ENCODE results near the gene ADAMTSL1.

Gene ADAMTSL1

GRCh38 chr9:18905028-18905882, 431.3 kb downstream of the ADAMTSL1 start:
- peaks cover 9% of the 10 kb centered on the region for H3K9me3 Mint-ChIP-seq
- peaks cover 4% of the 10 kb centered on the region for H3K27me3 Mint-ChIP-seq
- H3K27ac Mint-ChIP-seq = no peak overlapping the region
- H3K36me3 Mint-ChIP-seq = peaks cover 2% of the 10 kb centered on the region
- H3K4me1 Mint-ChIP-seq = no peaks in the 10 kb centered on the region
- H3K4me3 Mint-ChIP-seq = no peak overlapping the region

DNA sequence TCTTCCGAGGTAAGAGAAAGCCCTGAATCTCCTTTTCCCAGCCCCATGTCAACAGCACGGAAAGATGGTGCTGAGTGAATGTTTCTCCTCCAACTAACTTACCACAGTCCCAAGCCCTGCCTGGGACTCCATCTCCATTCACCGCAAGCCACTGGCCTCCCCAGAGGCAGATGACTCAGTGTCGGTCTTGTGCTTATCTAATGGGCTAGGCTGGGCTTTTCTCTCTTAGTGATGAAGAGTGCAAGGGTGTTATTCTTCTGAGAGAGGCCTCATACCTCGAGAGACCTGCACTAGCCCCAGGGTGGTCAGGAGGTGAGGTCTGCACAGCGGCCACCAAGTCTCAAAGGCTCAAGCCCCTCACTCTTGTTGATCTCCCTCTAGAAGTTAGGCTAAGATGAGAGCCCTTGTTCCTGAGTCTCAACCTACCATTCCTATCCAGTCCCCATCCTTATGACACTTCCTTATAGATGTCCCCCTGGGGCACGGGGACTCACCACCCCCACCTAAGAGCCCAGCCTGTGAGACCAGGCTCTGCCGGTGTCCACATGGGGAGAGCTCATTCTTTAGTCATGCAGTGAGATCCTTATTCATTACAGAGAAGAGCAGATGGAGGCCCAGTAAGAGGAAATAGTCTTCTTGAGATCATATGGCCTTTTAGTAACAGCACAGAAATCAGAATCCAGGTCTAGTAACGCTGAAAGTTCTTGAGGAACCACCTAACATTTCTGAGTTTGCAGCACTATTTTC, 432.1 kb downstream of the ADAMTSL1 start:
- H3K27ac Mint-ChIP-seq = no peak overlapping the region
- H3K27me3 Mint-ChIP-seq = peaks cover 4% of the 10 kb centered on the region
- peaks cover 9% of the 10 kb centered on the region for H3K9me3 Mint-ChIP-seq
- H3K4me3 Mint-ChIP-seq = no peak overlapping the region
- H3K4me1 Mint-ChIP-seq = no peaks in the 10 kb centered on the region
- H3K36me3 Mint-ChIP-seq = peaks cover 2% of the 10 kb centered on the region

- H3K9me3 Mint-ChIP-seq = peaks cover 3% of the 10 kb centered on the region
- no peak overlapping the region for H3K27ac Mint-ChIP-seq
- peaks cover 4% of the 10 kb centered on the region for H3K27me3 Mint-ChIP-seq
- no peaks in the 10 kb centered on the region for H3K36me3 Mint-ChIP-seq
- no peaks in the 10 kb centered on the region for H3K4me1 Mint-ChIP-seq
- H3K4me3 Mint-ChIP-seq = no peak overlapping the region
Observed at GRCh38 chr9:18906656-18907395, 432.9 kb downstream of the ADAMTSL1 start.

DNA sequence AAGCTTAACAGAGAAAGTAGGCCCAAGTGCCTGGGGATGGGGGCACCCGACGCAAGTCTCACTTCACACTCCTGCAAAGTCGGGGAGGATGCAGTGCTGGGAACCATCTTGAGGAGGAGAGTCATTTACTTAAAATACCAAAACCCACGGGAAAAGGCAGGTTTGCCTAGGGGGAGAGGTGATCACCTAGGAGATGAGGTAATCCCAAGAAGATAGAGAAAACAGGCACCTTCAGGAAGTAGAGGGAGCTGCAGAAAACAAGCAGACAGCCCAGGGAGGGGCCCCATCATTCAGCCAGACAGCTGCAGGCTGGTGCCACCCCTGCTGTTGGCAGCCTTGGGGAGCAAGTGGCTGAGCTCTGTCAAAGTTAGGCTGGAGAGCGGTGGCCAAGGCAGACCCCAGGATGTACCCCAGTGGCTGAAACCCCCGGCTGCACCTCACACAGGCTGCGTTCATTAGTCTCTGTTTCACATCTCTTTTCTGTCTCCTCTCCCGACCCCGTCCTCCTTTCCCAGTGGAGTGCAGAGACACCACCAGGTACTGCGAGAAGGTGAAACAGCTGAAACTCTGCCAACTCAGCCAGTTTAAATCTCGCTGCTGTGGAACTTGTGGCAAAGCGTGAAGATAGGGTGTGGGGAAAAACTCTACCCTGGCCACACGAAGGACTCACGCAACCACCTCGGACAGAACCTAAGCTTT, 434.1 kb downstream of the ADAMTSL1 start:
- Mint-ChIP-seq H3K4me1 (no peaks in the 10 kb centered on the region), H3K9me3 (no peaks in the 10 kb centered on the region), H3K27me3 (peaks cover 4% of the 10 kb centered on the region), H3K36me3 (no peaks in the 10 kb centered on the region), H3K27ac (no peak overlapping the region), H3K4me3 (no peak overlapping the region)

DNA sequence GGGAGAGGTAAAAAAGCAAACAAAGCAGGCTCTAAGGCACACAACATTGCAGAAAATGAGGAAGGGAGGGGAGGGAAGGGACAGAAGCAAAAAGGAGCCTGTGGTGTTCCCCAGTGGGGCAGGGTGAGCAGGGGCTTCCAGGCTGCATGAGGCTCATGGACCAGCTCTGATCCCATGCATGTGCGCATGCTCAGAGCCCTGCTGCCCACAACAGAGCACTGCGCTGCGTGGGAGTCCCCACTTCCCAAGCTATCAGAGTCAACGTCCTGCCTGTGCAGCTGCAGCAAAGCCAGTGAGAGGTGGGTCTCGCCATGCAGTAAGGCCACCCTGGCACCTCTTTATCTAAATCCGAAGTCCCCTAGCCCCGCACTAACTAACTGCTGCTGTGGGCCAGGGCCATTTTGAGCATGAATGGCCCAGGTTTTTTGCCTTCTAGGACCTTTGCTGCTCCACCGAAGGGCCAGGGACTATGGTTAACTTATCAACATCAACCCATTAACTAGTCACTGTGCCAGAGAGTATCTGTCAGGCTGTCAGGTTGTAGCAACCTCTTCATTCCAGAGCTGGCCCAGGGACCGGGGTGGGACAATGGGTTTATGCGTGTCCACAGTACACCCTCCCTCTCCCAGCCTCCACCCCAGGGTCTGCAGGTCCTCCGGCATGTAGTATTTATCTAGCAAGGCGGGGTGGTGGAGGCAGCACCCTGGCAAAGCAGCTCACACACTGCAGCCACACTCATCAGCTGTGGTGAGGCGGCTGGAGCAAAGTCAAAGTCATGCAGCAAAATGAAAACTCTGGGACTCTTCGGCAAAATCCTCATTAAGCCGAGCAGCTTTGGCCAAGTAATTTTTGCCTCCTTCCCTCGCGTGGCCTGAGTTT, 435.4 kb downstream of the ADAMTSL1 start:
- H3K27ac Mint-ChIP-seq = no peak overlapping the region
- peaks cover 4% of the 10 kb centered on the region for H3K27me3 Mint-ChIP-seq
- no peaks in the 10 kb centered on the region for H3K4me1 Mint-ChIP-seq
- no peak overlapping the region for H3K4me3 Mint-ChIP-seq
- no peaks in the 10 kb centered on the region for H3K9me3 Mint-ChIP-seq
- H3K36me3 Mint-ChIP-seq = no peaks in the 10 kb centered on the region

DNA sequence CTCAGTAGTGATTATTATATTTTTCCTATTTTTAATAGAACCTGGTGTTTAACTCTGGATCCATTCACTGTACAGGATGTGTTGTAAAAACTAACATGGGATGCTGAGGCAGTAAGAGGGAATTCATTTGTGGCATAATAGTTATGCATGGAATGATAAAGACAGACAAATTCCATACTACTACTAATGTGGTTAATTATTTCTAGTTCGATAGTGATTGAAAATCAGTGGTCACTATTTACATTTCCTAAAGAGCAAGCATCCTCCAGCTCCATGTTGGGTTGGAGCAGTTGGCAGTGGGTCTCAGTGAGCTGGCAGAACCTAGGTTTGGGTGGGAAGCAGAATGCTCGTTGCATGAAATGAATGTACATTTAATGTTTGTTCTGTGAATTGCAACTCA, 436.5 kb downstream of the ADAMTSL1 start:
- Mint-ChIP-seq H3K27ac (no peak overlapping the region), H3K4me3 (no peak overlapping the region), H3K4me1 (no peaks in the 10 kb centered on the region)

GRCh38 chr9:18910916-18911315, 437.0 kb downstream of the ADAMTSL1 start:
- Mint-ChIP-seq H3K9me3 (no peaks in the 10 kb centered on the region), H3K4me3 (no peak overlapping the region), H3K4me1 (no peaks in the 10 kb centered on the region), H3K27ac (no peak overlapping the region), H3K27me3 (peaks cover 4% of the 10 kb centered on the region), H3K36me3 (no peaks in the 10 kb centered on the region)

More for the DNA sequence above, 436.5 kb downstream of the ADAMTSL1 start:
- no peaks in the 10 kb centered on the region for H3K36me3 Mint-ChIP-seq
- H3K9me3 Mint-ChIP-seq = no peaks in the 10 kb centered on the region
- peaks cover 4% of the 10 kb centered on the region for H3K27me3 Mint-ChIP-seq

GRCh38 chr9:18911714-18912342, 437.9 kb downstream of the ADAMTSL1 start:
- Mint-ChIP-seq H3K36me3 (no peaks in the 10 kb centered on the region), H3K27ac (no peak overlapping the region), H3K4me1 (no peaks in the 10 kb centered on the region), H3K4me3 (no peak overlapping the region), H3K9me3 (no peaks in the 10 kb centered on the region), H3K27me3 (peaks cover 4% of the 10 kb centered on the region)

DNA sequence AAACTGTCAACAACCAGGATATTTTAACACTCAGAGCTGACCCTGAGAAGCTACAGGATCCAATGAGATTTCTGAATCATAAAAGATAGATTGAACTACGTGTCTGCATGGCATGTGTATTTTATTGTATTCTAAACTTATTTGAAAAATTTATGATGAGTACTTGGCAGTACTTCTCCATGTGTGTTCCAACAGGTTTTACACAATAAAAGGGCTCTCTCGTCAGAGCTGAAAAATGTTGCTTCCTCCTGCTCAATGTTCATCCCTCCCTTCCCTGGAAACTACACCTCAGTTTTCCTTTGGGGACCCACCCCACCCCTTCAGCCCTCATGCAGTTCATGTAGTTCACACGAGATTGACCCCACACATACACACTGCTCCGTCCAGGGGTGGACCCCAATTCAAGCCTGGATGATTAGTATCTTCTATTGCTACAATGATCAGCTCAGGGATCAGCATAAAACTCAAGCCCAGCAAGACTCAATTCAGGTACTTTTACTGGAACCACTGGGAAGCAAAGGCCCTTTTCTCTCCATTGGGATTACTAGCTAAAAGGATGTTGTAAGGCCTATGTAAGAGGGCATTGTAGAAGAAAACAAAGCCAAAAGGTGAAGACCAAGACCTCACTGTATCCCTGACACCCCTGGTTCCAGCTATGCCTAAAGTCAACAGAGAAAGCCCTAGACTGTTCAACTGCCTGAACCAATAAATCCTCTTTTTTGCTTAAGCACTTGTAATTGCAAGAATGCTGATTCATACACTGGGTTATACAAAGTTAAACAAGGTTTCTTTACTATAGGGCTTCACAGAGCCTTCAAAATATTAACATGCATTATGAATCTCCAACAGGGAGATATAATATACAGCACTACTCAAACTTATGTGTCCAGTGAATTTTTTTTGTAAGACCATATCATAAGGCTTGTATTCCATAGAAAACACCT, 446.5 kb downstream of the ADAMTSL1 start:
- no peaks in the 10 kb centered on the region for H3K4me1 Mint-ChIP-seq
- H3K27me3 Mint-ChIP-seq = no peaks in the 10 kb centered on the region
- no peak overlapping the region for H3K27ac Mint-ChIP-seq
- no peaks in the 10 kb centered on the region for H3K36me3 Mint-ChIP-seq
- no peaks in the 10 kb centered on the region for H3K9me3 Mint-ChIP-seq
- H3K4me3 Mint-ChIP-seq = no peak overlapping the region

DNA sequence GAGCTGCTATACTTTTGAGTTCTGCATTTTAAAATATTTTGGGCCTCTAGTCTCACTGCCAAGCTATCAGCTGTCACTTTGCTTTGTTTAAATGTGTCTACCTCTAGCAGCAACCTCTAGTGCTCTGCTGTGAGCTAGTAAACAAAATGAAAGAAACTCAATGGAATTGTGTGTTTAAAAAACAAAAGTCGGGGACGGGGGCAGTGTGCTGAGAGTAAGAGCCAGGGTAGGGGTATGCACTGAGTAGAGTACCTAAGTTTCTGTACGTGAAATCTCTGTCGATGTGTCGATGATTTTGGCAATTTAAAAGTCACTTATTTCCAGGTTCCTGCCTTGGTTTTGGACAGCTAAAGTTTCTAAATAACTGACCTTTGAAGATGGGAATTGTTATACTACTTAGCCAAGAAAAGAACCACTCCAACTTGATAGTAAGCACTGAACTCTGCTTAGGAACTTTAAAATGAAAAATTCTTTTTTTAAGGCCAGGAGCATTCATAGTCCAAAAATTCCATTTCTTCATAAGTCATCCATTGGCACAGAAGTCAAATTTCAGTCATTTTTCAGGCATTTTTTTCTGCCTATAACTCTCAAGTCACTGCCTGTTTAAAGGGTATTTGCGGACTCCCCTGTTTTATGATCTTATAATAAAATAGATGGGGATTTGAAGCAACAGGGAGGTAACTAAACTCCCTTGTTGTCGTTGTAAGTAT, 447.6 kb downstream of the ADAMTSL1 start:
- H3K27me3 Mint-ChIP-seq = no peaks in the 10 kb centered on the region
- no peaks in the 10 kb centered on the region for H3K9me3 Mint-ChIP-seq
- no peaks in the 10 kb centered on the region for H3K4me1 Mint-ChIP-seq
- H3K36me3 Mint-ChIP-seq = no peaks in the 10 kb centered on the region
- H3K4me3 Mint-ChIP-seq = no peak overlapping the region
- H3K27ac Mint-ChIP-seq = no peak overlapping the region

DNA sequence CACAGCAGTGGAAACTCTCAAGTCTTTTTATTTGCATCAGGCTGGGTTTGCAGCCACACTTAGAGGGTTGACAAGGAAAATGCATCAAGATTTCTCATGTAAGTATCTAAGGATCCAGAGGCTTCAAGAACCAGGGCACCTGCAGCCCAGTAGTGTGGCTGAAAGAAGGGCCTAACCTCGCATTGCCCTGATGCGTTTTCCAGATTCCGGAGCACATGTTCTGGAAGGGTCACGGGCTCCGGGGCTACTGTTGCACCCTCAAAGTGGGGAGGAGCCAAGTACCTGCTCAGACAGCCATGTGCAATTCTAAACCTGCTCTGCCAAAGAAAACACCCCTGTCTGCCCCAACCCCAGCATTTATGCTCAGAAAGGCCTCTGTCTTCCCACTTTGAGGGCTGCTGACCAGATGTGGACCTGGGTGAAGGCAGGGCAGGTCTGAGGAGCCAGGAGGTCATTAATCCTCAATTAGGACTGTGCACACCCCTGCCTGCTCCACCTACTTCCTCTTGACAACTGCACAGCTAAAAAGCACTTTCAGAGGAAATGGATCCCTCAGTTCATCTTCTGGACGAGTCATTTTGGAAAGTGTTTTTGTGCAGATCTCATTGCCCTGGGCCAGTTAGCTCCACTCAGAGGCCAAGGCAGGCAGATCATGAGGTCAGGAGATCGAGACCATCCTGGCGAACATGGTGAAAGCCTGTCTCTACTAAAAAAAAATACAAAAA, 448.4 kb downstream of the ADAMTSL1 start:
- H3K4me3 Mint-ChIP-seq = no peak overlapping the region
- no peaks in the 10 kb centered on the region for H3K4me1 Mint-ChIP-seq
- no peaks in the 10 kb centered on the region for H3K9me3 Mint-ChIP-seq
- H3K27me3 Mint-ChIP-seq = no peaks in the 10 kb centered on the region
- H3K27ac Mint-ChIP-seq = no peak overlapping the region
- H3K36me3 Mint-ChIP-seq = no peaks in the 10 kb centered on the region

GRCh38 chr9:18923167-18923566, 449.2 kb downstream of the ADAMTSL1 start:
- Mint-ChIP-seq H3K9me3 (no peaks in the 10 kb centered on the region), H3K27ac (no peak overlapping the region), H3K27me3 (no peaks in the 10 kb centered on the region), H3K4me3 (no peak overlapping the region), H3K4me1 (no peaks in the 10 kb centered on the region), H3K36me3 (no peaks in the 10 kb centered on the region)

Data from activated naive CD4-positive, alpha-beta T cell treated with anti-CD3 and anti-CD28 coated beads, Interleukin-2, amount 50 U/mL, for 24 hours (primary cell).